Lower leg skin (tissue), 3 donors: ENCODE measurements around the gene HP1BP3.

Experiments used
- POLR2A ChIP-seq, 2 donors: fragments of 450-650 bp; IDR thresholded peaks; one replicate each; pipeline ENCODE4 v1.6.1; 2016 to 2017; ENCODE audit warnings: antibody characterized with exemption in 2 of 2, mild to moderate bottlenecking in 1 of 2, moderate library complexity in 1 of 2
- TF ChIP-seq, protein P1 (sequence below), 3 donors: fragments of 450-650 bp; IDR thresholded peaks; one replicate each; pipeline ENCODE4 v1.5.1; 2016; ENCODE audit warnings: antibody characterized with exemption in 3 of 3, mild to moderate bottlenecking in 3 of 3, moderate library complexity in 2 of 3

DNA sequence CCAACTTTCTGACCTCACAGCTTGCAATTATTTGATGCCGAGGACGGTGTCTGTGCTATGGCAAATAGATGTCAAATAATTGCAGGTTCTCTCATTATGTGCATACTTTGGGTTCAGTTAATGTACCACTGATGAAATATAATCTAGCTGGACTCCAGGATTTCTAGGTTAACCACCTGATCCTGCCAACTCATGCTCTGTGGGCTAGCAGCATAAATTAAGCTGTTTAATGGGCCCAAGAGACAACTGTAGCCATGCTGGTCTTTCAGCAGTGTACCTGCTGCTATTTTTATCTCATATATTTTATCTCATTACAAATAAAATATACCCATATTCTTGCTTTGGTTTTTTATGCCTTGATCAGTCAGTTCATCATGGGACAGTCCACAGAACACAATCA lies 43.3 kb upstream of the HP1BP3 start:
- TF ChIP-seq, protein P1, sequence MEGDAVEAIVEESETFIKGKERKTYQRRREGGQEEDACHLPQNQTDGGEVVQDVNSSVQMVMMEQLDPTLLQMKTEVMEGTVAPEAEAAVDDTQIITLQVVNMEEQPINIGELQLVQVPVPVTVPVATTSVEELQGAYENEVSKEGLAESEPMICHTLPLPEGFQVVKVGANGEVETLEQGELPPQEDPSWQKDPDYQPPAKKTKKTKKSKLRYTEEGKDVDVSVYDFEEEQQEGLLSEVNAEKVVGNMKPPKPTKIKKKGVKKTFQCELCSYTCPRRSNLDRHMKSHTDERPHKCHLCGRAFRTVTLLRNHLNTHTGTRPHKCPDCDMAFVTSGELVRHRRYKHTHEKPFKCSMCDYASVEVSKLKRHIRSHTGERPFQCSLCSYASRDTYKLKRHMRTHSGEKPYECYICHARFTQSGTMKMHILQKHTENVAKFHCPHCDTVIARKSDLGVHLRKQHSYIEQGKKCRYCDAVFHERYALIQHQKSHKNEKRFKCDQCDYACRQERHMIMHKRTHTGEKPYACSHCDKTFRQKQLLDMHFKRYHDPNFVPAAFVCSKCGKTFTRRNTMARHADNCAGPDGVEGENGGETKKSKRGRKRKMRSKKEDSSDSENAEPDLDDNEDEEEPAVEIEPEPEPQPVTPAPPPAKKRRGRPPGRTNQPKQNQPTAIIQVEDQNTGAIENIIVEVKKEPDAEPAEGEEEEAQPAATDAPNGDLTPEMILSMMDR (IDR thresholded peaks at IDR 0.05) = no peak
- no peak for TF ChIP-seq POLR2A (IDR thresholded peaks at IDR 0.05)
